NCI-H526 (cell line): ENCODE data around the gene G3BP2.
A peak's percentile ranks its signal among the peaks of the same experiment; 100 is the strongest.

Experiments used
- DNase-seq, 2 experiments: peaks; one replicate each; lab custom pipeline; 2025; lab: John Stamatoyannopoulos, UW

The G3BP2 gene

DNA sequence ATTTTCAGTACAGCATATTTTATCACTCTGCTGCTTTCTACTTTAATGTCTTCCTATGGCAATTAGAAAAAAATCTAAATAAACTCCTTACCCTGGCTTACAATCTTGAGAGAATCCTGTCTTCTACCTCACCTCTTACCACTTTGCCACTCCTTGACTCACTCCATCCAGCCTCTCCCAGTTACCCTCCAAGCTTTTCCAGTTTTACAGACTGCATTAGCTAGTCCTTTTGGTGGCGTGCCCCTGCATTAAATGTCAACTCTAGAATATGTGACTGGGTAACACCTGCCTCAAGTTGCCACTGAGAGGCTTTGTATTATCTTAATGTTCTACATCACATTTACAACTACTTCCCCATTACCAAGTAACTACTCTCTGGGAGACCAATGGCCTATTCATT lies 35.4 kb downstream of the G3BP2 start:
- no peak for DNase-seq

DNA sequence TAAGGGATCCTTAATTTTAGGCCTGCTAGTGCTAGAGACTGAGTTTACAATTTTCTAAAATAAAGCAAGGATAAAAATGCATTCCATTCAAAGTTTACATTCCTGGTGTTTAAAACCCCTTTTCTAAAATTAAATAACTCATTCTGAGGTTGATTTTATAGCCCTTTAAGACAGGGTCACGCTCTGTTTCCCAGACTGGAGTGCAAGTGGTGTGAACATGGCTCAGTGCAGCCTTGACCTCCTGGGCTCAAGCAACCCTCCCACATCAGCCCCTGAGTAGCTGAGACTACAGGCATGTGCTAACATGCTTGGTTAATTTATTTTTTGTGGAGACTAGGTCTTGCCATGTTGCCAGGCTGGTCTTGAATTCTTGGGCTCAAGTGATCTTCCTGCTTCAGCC lies 36.0 kb downstream of the G3BP2 start:
- no peak for DNase-seq

DNA sequence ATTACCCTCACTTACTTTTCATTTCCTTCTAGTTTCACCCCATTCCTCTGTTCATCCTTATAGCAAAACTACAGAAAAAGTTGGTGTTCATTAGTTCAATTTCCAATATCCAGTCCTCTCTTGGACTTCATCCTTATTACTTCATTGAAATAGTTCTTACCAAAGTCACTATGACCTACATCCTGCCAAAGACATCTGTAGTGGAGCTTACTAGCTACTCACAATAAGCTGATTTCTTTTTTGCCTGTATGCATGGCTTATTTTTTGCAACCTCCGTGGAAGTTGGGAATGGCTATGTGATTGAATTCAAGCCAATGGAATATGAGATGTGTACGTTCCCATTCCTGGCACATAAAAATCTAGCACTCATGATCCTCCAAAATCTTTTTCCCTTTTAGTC lies 38.3 kb downstream of the G3BP2 start:
- DNase-seq: no peak

DNA sequence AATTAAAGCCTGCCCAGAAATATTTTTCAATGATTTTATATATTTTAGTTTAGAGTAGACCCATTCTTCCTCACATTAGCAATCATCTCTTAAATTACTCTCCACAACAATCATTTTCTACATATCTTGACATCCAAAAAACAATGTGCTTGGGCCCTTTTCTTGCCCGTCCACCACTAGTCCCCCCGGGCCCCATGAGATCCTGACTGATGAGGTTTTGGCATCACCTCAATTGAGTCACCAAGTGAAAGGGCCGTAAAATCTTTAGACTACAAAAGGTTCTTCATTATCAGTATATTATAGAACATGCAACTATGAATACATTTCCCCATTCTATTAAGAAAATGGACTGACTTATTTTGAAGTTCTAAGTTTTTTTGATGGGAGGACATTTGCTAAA lies 38.9 kb downstream of the G3BP2 start:
- DNase-seq: no peak

DNA sequence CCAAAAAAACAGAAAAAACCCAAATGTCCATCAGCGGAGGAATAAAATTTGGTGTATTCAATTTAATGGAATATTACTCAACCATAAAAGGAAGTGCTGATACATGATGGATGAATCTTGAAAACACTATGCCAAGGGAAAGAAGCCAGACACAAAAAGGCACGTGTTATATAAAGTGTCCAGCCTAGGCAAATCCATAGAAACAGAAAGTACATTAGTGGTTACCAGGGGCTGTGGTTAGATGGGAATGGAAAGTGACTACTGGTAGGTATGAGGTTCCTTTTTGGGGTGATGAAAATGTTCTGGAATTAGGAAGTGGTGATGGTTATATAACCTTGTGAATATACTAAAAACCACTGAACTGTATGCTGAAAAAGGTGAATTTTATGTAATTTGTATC lies 39.4 kb downstream of the G3BP2 start:
- no peak for DNase-seq

DNA sequence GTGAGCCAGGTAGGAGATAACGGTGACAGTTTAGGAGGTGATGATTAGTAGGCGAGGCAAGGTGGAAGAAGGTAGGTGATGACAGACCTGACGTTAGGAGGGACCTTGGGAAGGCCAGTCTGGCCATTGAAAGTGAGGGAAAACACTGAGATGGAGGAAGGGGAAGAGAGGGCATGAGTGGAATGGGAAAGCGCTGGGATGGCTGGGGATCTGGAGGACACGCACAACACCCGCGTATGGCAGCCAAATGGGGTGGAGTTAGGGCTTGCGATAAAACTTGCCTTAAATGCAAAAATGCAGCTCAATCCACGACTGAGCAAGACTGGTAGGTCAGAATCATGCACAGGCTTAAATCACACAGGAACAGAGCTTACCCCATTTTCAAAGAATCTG lies 42.3 kb downstream of the G3BP2 start:
- DNase-seq: no peak

DNA sequence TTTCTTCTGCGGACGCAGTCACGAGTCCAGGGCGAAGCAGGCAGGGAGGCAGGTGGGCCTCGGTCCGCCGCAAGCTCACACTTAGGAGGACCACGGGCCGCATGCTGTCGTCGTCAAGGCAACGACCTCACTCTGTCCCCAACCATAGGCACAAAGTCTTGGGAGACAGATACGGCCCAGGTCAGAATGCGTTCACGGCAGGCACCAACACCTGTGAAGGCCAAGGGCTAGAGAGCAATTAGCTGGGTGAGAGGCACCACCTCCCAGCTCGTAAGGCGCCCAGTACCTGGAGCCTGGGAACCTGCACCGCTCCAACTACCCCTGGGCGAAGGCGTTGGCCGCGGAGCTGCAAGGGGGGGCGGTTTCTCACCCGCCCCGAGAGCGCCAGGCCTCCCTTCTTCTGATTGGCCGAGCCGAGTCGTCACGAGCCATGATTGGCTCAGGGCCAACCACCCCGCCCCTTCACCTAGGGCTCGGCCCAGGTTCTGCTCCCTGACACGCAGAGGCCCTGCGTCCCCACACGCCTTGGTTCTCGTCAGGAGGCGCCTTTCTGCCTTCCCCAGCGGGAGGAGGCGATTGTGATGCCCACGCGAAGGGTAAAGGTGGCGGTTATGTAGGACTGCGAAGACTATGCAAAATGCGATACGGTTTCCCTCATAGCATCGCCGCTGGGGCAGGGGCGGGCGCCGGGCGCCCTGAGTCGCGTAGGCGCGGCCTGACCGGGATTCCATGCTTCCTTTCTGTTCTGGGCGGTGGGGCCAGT lies 42.9 kb downstream of the G3BP2 start, which contains the start of gene CDKL2:
Gene CDKL2, minus strand, starts transcription at position 355 of the 763 bp plus-strand sequence. CDS start 4,540 bp downstream, outside the sequence.
- DNase-seq: peak; percentile 62 to 90

DNA sequence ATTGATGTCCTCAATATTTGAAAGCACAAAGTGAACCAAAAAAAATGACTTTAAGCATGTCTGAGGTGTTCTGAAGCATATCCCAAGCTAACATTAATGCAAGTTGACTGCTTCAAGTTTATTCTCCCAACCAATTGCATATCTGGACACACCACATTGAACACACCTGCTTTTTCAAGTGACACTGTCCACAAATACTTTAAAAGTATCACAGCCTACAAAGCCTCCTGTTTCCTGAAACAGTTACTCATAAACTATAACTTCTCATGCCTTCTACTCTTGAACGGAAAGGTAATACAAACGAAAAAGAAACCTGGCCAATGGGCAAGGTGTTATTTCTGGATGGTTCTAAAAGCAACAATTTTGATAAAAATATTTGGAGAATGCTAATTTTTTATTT lies 44.0 kb downstream of the G3BP2 start:
- no peak for DNase-seq

DNA sequence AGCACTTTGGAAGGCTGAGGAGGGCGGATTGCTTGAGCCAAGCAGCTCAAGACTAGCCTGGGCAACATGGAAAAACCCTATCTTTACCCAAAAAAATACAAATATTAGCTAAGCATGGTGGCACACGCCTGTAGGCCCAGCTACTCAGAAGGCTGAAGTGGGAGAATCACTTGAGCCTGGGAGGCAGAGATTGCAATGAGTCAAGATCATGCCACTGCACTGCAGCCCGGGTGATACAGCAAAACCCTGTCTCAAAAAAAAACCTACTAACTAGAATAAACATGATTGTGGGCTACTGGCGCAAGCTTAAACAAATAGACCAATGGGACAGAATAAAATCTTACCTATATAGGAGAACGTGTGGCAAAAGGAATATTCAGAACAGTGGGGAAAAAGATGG lies 50.2 kb downstream of the G3BP2 start:
- no peak for DNase-seq

DNA sequence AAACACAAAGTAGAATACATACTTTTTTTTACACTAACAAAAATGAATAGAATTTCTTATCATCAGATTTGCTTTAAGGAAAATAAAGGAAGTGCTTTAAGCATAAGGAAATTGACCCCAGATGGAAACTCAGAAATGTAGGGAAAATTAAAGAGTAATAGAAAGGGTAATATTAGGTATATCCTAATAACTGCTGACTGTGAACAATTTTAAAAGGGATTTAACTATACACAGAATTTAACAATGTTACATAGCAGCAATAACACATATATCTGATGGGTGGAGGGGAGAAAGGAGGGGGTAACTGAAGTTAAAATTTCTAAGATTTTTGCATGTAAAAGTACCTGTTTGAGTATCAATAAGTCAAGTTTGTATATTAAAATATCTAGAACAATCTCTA lies 51.5 kb downstream of the G3BP2 start:
- no peak for DNase-seq

DNA sequence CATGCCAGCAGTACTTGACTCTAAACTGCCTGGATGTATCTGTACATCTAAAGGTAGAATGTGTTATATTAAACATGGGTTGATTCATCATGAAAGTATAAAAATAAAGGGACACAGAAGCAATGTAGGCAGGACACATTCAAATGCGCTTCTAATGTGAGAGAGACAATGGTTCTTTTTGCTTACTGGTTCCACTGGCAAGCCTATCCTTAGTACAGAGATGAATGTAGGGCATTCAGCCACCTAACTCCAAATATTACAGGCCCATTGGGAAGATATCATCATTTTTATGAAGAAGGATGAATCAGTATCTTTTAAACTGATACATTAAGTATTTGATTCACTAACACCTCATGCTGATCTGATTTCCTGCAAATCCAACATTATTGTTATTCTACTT lies 60.9 kb downstream of the G3BP2 start:
- DNase-seq: no peak

DNA sequence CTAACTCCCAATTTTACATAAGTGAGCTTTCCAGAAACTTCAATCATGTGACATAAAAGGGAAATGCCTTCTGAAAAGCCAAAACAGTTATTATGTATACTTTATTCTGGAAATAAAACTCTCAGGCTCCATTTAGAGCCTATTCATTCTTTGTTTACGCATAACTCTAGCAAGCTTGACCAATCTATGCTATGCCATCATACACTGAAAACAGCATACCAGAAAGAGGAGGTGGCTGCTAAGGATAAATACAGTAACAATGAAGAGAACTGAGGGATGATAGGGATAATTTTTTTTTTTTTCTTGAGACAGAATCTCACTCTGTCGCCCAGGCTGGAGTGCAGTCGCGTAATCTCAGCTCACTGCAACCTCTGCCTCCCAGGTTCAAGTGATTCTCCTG lies 67.3 kb downstream of the G3BP2 start:
- no peak for DNase-seq

DNA sequence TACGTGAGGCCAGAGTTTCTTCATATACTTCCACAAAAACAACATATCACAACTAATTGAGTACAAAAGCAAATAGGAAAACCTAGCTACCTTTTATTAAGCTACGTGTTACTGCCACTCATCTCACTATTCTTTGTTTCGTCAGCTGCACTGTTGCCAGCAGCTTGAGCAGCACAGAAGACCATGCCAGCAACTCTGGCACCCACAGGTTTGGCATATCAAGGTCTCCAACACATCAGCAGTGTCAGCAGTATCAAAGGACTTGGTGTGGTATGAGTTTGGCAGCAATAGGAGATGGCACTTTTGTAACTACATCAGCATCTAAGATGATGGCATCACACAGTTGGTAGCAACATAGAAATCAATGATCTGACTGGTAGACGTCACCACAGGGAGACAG lies 73.6 kb downstream of the G3BP2 start:
- no peak for DNase-seq

DNA sequence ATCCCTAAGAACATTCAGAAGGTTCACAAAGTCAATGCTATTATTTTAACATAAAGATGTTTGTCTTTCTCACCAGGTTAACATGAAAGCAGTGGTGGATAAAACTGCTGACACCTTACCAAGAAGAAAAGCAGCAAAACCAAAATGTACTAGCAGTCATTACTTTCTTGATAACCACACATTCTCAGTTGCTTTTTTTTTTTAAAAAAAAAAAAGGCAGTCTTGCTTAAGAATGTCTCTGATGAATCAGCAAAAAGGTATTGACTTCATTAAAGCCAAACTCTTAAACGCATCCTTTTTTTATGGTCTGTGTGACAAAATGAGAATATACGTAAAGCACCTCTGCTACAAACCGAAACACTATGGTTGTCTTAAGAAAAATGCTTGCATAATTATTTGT lies 74.8 kb downstream of the G3BP2 start:
- no peak for DNase-seq

DNA sequence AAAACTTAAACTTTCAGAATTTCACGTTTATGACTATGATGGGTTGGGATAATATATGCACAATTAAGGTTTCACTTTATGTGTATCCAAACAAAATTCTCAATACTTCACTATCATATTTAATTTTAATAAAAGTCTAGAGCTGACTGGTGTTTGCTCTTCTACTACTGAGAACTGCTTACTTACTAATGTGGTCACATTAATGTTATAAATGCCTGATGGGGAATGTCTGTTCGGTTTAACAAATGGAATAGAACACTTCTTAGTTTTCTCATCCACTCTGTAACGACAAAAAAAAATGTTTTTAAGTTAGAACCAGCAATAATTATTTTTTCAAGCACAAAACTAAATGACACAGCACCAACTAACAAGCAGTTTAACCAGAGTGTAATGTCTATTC lies 77.2 kb downstream of the G3BP2 start:
- no peak for DNase-seq

DNA sequence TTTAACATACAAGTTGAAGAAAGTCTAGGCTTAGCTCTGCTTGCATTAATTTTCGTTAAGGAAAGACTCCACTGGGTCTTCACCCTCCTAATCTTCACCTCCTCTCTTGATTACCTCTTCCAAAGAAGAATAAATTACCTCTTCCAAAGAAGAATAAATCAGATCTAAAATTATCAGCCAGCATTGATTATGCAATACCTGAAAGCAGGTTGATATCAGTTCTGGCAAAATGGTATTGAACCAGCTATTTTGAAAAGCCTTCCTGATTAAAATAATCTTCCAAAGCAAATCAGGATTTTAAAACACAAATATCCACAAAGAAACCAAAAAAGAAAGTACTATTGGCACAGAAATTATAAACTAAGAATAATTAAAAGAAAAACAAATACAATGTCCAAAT lies 79.8 kb downstream of the G3BP2 start:
- DNase-seq: no peak
